ENCODE data around the gene PTH1R.
A peak's percentile ranks its signal among the peaks of the same experiment; 100 is the strongest.

The PTH1R gene

DNA sequence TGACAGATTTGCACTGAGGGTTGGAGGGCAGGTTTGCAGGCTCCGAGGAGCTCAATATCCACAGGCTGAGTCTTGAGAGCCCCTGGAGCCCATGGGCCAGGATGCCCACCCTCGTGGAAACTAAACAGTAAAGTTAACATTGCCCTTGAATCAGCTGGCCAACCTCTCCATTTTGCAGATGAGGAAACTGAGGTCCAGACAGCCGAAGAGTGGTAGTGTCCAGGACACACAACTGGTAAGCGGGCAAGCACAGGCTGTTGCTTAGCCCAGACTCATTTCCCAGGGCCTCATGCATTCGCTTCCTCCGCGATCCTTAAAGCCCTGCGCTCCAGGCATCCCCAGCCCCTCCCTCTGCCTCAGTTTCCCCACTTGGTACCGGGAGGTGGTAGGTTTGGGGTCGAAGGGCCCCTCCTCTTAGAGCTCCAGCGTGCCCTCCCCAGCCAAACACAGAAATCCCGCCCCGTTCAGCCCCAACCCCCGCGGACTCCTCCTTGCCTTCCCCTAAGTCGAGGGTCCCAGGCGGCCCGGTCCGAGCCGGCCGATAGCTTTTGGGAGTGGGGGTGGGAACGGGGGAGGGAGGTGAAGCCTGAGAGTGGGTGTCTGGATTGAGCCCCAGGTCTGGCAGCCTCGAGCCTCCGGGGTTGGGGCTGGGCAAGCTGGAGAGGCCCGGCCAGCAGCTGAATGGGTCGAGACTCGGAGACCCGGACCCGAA is 3.5 kb downstream of the PTH1R start:
- DNase-seq (no peak), ATAC-seq (no peak)
- Mint-ChIP-seq H3K27me3 (peaks cover 44% of the 10 kb centered on the region), H3K27ac (no peak overlapping the region), H3K36me3 (ENCODE audit: low read depth) (no peaks in the 10 kb centered on the region), H3K9me3 (no peaks in the 10 kb centered on the region), H3K4me1 (peaks cover 6% of the 10 kb centered on the region), H3K4me3 (peak overlapping the region; percentile 30)

DNA sequence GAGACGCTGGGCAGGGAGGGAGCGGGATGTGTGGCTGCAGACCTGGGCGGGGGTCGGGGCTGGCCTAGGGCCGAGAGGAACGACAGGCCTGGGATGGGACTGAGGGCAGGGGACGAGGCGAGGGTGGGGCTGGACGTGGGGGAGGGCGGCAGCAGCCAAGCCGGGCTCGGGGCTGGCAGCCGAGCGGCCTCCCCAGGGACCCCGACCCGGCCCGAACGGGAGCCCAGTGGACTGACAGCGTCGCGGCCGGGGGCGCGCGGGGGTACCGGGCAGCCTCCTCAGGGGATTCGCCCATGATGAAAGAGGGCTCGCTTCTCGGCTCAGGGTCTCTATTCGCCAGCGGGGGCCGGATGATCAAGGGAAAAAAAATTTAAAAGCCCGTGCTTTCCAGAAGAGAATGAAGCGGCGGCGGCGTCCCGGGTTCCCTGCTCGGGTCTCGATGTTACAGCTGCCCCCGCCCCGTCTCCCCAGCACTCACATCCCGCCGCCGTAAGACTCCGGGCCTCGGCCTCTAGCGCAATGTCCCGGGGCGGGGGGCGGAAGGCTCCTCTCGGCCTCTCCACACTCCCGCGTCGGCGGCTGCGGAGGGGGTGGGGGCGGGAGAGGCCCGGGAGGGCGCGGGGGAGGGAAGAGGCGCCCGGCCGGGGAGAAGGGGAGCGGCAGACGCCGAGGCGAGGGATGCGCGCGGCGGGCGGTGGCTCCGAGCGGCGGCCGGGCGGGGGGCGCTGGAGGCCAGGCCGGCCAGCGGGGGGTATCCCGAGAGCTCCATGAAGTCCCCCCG is 4.3 kb downstream of the PTH1R start:
- Mint-ChIP-seq H3K27me3 (peaks cover 44% of the 10 kb centered on the region), H3K9me3 (no peaks in the 10 kb centered on the region), H3K27ac (no peak overlapping the region), H3K36me3 (ENCODE audit: low read depth) (no peaks in the 10 kb centered on the region), H3K4me3 (peak overlapping the region; percentile 42), H3K4me1 (peaks cover 6% of the 10 kb centered on the region)
- DNase-seq (no peak), ATAC-seq (no peak)

DNA sequence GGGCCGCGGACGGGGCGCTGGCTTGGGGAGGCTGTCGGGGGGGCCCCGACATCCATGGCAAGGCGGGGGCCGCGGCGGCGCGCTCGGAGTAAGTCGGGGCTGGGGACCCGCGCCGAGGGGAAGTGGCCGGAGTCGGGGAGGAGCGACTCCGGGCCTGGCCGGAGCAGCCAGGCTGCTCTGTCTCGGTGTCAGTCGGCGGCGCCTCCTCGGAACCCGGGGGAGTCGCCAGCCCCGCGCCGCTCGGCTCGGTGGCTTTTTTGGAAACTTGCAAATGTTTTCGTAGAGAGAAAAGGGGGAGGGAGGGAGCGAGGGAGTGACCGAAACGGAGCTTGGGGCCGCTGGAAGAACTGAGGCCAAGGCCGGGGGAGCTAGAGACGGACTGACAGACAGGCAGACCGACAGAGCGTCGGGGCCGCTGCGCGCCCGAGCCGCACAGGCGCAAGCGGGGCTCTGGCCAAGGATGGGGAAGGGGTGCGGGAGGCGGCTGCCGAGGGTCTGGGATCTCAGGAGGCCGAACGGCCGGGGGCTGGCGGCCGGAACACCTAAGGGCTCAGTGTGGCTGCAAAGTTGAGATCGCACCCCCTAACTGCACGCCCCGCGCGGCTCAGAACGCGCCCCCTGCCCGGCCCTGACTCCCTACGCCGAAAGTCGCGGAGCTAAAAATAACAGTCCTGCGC is 5.0 kb downstream of the PTH1R start:
- Mint-ChIP-seq H3K27me3 (peaks cover 44% of the 10 kb centered on the region), H3K4me3 (peak overlapping the region; percentile 64), H3K27ac (no peak overlapping the region), H3K9me3 (no peaks in the 10 kb centered on the region), H3K4me1 (peaks cover 6% of the 10 kb centered on the region), H3K36me3 (ENCODE audit: low read depth) (no peaks in the 10 kb centered on the region)
- no peak for DNase-seq
- ATAC-seq = peak; percentile 10

DNA sequence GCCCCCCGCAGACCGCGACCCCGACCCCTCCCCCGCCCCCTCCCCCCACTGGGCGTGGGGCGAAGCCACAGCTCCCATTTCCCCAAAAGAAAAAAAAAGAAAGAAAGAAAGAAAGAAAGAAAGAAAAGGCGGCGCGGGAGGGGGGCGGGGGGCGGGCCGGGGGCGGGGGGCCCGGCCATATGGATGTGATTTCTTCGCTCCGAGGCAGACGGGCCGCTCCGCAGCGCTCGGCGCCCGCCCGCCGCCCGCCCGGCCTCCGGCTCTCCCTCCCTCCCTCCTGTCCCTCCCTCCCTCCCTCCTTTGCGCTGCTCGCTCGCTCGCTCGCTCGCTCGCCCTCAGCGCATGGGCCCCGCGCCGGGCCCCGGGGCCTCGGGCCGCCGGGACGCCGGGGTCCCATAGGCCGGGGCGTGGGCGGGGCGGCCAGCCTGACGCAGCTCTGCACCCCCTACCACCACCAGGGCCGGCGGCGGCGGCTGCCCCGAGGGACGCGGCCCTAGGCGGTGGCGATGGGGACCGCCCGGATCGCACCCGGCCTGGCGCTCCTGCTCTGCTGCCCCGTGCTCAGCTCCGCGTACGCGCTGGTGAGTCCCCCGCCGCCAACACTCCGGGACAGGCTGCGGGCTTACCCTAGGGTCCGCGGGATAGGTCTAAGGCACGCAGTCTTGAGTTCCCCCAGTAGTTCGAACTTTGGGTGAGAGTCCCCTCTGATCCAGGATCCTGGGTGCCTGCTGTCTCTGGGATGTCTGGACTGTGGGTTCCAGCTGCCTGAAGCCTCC is 5.7 kb downstream of the PTH1R start:
- Mint-ChIP-seq H3K36me3 (ENCODE audit: low read depth) (no peaks in the 10 kb centered on the region), H3K9me3 (no peaks in the 10 kb centered on the region), H3K4me3 (peak overlapping the region; percentile 36), H3K27me3 (peaks cover 44% of the 10 kb centered on the region), H3K27ac (no peak overlapping the region), H3K4me1 (peaks cover 6% of the 10 kb centered on the region)
- ATAC-seq = no peak
- DNase-seq = no peak

DNA sequence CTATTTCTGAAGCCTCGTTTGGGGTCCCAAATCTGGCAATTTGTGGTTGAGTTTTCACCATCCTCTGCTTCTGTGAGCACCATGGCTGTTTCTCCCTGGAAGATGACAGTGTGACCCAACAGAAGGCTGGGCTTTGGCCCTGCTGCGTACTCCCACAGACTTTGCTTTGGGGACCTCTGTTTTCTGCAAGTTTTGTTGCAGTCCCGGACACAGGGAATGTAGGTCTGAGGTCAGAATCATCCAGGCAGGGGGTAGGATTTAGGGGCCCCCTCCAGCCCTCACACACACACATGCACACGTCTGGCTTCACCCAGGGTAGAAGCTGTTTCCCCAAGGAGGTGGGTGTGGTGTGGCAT is 6.3 kb downstream of the PTH1R start:
- H3K4me3 Mint-ChIP-seq = peak overlapping the region; percentile 36
- DNase-seq (no peak), ATAC-seq (no peak)
- H3K27ac Mint-ChIP-seq = no peak overlapping the region
- H3K36me3 Mint-ChIP-seq (ENCODE audit: low read depth) = no peaks in the 10 kb centered on the region
- H3K9me3 Mint-ChIP-seq = no peaks in the 10 kb centered on the region
- peaks cover 6% of the 10 kb centered on the region for H3K4me1 Mint-ChIP-seq
- H3K27me3 Mint-ChIP-seq = peaks cover 44% of the 10 kb centered on the region

DNA sequence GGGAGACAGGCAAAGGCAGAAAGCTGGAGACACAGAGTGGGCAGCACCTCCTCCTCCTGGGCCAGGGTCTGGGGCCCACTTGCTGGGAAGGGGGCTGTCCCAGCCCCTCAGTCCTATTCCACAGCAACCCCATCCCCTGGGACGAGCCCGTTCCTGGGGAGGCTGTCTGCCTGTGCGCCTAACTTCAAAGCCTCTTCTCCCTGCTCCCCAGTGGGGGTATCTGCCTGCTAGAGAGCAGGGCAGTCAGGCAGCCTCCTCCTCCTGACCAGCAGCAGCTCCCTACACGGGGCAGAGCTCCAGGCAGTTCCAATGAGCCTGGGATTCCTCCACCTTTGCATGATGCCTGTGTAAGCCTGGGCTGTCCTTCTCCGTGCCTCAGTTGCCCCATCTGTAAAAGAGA is 6.9 kb downstream of the PTH1R start:
- no peak for ATAC-seq
- Mint-ChIP-seq H3K9me3 (no peaks in the 10 kb centered on the region), H3K27ac (no peak overlapping the region), H3K4me1 (peaks cover 6% of the 10 kb centered on the region), H3K36me3 (ENCODE audit: low read depth) (no peaks in the 10 kb centered on the region), H3K4me3 (no peak overlapping the region), H3K27me3 (peaks cover 41% of the 10 kb centered on the region)
- no peak for DNase-seq

DNA sequence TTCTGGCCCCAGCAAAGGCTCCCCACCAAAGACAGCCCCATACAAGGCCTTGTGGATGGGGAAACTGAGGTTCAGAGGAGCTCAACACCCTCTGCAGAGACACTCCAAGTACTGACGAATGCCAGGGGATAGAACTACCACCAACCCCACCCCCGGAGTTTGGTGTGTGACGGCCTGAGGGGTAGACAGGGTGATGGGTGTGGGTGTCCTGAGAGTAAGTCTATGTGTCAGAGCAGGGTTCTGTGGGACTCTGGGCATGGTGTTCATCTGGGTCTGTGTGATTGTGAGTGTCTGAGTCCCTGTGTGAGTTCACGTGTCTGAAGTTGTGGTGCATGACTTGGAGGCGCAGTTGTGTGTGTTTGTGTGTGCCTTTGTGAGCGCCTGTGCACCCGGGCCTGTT is 7.4 kb downstream of the PTH1R start:
- Mint-ChIP-seq H3K36me3 (ENCODE audit: low read depth) (no peaks in the 10 kb centered on the region), H3K9me3 (no peaks in the 10 kb centered on the region), H3K4me3 (no peak overlapping the region), H3K27ac (no peak overlapping the region), H3K4me1 (peaks cover 6% of the 10 kb centered on the region), H3K27me3 (peaks cover 38% of the 10 kb centered on the region)
- no peak for DNase-seq
- no peak for ATAC-seq

DNA sequence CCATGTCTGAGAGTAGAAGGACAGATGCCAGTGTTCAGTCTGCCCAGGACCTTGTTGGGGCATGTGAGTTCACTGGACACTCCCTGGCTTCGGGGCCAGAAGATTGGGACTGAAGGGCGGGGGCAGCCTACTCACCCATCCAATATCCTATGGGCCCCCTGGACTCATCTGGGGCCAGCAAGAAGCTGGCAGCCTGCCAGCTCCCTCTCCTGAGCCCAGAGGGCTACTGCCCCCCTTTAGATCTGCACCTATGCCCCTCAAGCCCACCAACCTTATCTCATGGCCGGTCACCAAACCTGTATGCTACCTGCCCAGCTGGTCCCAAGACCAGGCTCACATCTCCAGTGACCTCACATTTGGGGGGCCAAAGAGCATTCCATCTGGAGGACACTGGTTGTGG is 8.1 kb downstream of the PTH1R start:
- Mint-ChIP-seq H3K27me3 (peaks cover 32% of the 10 kb centered on the region), H3K4me1 (peaks cover 4% of the 10 kb centered on the region), H3K4me3 (no peak overlapping the region), H3K27ac (no peak overlapping the region), H3K36me3 (ENCODE audit: low read depth) (no peaks in the 10 kb centered on the region), H3K9me3 (no peaks in the 10 kb centered on the region)
- ATAC-seq (no peak), DNase-seq (no peak)

DNA sequence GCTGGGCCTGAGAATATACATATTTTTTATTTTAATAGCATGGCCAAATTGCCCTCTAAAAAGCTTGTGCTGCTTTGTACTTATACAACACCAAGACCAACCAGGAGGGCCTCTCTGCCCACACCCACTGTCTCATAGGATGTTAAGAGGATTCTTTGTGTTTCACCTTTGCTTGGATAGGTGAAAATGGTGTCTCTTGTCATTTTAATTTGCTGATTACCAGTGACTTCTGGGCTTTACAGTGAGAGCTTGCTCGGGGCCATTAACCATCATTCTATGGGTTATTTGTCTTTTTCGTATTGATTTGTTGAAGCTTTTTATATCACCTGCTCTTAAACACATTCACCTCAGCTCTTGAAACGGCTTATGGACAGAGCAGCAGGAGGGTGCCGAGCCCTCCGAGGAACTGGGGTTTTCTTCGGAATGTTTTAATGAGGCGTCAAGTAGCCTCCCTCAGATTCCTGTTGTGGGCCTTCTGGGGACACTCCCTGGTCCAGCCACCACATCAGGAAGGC is 10.5 kb downstream of the PTH1R start:
- H3K4me3 Mint-ChIP-seq = no peak overlapping the region
- no peaks in the 10 kb centered on the region for H3K9me3 Mint-ChIP-seq
- H3K4me1 Mint-ChIP-seq = peaks cover 2% of the 10 kb centered on the region
- no peak overlapping the region for H3K27ac Mint-ChIP-seq
- H3K27me3 Mint-ChIP-seq = peaks cover 46% of the 10 kb centered on the region
- DNase-seq = no peak
- H3K36me3 Mint-ChIP-seq (ENCODE audit: low read depth) = no peaks in the 10 kb centered on the region
- ATAC-seq = no peak

DNA sequence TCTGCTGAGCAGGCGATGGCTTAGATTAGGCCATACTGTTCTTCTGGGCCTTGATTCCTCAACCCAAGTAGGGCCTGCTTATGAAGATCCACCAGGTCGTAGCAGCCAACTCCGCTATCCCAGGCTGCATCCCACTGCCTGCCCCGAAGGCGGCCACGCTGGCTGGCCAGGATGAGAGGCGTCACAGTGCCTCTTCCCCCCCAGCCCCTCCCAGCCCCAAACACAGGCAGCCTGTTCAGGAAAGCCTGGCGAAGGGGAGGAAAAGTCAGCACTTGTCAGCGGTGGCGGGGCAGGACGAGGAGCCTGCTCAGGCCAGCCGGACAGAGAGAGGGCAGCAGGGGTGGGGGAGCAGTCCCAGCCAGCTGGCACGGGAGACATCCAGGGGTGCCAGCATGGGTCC is 11.2 kb downstream of the PTH1R start:
- Mint-ChIP-seq H3K4me1 (peaks cover 2% of the 10 kb centered on the region), H3K27me3 (peaks cover 49% of the 10 kb centered on the region), H3K4me3 (no peak overlapping the region), H3K36me3 (ENCODE audit: low read depth) (no peaks in the 10 kb centered on the region), H3K9me3 (no peaks in the 10 kb centered on the region), H3K27ac (no peak overlapping the region)
- no peak for DNase-seq
- ATAC-seq = no peak

DNA sequence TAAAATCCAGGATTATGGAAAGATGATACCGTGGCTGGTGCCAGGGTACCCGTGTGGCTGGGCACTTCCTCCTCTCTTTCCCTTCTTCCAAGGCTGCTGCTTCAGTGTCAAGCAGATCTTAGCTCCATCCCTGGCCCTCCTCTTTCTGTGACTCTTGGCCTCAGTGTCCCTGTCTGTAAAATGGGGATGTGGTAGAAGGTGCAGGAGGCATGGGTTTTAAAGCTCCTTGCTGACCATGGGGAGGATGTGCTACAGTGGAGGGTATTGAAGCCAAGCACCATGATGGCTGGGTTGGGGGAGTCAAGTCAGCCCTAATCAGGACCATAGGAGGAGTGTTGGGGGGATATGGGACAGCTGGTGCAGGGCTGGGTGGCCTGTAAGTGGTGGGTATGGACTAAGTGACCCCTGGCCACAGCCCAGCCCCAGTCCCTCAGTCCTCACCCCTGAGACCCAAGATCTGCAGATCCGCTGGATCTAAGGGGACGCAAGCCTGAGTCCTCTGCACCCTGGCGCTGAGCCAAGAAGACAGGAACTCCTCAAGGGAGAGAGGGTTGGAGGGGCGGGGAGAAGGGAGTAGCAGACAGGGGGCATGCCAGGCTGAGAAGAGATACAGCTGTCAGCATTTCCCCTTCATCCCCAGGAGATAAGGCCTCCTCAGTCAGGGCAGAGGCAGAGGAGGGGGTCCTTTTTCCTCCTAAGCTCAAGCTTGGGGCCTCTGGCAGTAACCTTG is 12.0 kb downstream of the PTH1R start:
- Mint-ChIP-seq H3K4me1 (peaks cover 2% of the 10 kb centered on the region), H3K27ac (no peak overlapping the region), H3K9me3 (no peaks in the 10 kb centered on the region), H3K4me3 (no peak overlapping the region), H3K27me3 (peaks cover 47% of the 10 kb centered on the region), H3K36me3 (ENCODE audit: low read depth) (no peaks in the 10 kb centered on the region)
- DNase-seq (no peak), ATAC-seq (no peak)

DNA sequence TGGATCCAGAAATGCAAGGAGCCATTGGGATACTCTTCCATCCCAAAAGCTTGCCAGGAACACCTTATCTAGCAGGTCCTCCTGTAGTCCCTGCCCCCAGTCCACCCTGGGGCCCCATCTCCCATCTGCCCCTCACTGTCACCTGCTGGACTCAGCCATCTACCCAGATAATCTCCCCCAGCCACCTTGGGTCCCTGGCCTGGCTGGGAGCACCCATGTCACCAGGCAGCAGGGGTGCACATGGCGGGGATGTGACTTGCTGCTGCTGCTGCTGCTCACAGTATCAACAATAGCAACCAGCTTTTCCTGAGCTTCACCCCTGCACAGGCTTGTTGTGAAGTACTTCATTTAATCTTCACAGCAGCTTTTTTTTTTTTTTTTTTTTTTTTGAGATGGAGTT is 12.6 kb downstream of the PTH1R start:
- Mint-ChIP-seq H3K4me3 (no peak overlapping the region), H3K4me1 (peaks cover 2% of the 10 kb centered on the region), H3K27ac (no peak overlapping the region), H3K27me3 (peaks cover 42% of the 10 kb centered on the region), H3K36me3 (ENCODE audit: low read depth) (no peaks in the 10 kb centered on the region), H3K9me3 (no peaks in the 10 kb centered on the region)
- DNase-seq = no peak
- no peak for ATAC-seq

DNA sequence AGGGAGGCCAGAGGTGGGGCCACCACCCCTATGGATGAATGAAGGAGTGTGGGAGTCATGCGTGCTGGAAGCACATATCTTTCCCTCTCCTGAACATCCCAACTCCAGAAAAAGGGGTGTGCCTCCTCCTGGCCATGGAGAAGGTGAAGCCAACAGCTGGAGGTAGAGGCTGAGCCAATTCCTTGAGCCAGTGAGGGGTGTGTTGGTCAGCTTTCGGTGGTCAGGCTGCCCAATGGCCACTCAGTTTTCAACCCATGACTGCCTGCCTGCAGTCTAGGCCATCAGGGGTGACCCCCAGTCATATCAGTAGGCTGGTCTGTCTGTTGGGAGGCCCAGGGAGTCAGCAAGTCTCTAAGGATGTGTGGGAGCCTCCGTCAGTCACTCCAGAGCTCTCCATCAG is 13.6 kb downstream of the PTH1R start:
- H3K27me3 Mint-ChIP-seq = peaks cover 38% of the 10 kb centered on the region
- H3K36me3 Mint-ChIP-seq (ENCODE audit: low read depth) = no peaks in the 10 kb centered on the region
- ATAC-seq (no peak), DNase-seq (no peak)
- peaks cover 2% of the 10 kb centered on the region for H3K4me1 Mint-ChIP-seq
- no peak overlapping the region for H3K4me3 Mint-ChIP-seq
- no peaks in the 10 kb centered on the region for H3K9me3 Mint-ChIP-seq
- H3K27ac Mint-ChIP-seq = no peak overlapping the region

Data from activated naive CD8-positive, alpha-beta T cell treated with anti-CD3 and anti-CD28 coated beads, Interleukin-2, amount 50 U/mL, for 24 hours (primary cell).